GM23338 (cell line): Measurements from ENCODE around the gene ITGAL.

Experiments used
- CREB1 ChIP-seq: fragments of 250-450 bp; sonication (Bioruptor Pico); IDR thresholded peaks from 2 replicates; pipeline ENCODE4 v1.5.0; 2020; ENCODE audit warnings: low read depth, mild to moderate bottlenecking, moderate library complexity
- EZH2phosphoT487 ChIP-seq: fragments of 200-600 bp; sonication (generic); IDR thresholded peaks from one replicate; pipeline ENCODE4 v1.8.1; 2018; ENCODE audit warnings: antibody characterized with exemption; ENCODE audit not compliant: unreplicated experiment
- POLR2AphosphoS5 ChIP-seq: IDR thresholded peaks from 2 replicates; pipeline ENCODE4 v1.6.1; 2016; ENCODE audit warnings: antibody characterized with exemption, low read depth
- TF ChIP-seq, protein P1 (sequence below), 2 experiments: fragments of 200-600 bp in 1 of 2; sonication (generic) in 1 of 2; conservative IDR thresholded peaks; 2 replicates each; pipeline versions ENCODE4 v1.5.1 to v1.6.1; 2016 to 2017; ENCODE audit warnings: antibody characterized with exemption in 2 of 2, low read depth in 2 of 2, mild to moderate bottlenecking in 2 of 2, moderate library complexity in 1 of 2

DNA sequence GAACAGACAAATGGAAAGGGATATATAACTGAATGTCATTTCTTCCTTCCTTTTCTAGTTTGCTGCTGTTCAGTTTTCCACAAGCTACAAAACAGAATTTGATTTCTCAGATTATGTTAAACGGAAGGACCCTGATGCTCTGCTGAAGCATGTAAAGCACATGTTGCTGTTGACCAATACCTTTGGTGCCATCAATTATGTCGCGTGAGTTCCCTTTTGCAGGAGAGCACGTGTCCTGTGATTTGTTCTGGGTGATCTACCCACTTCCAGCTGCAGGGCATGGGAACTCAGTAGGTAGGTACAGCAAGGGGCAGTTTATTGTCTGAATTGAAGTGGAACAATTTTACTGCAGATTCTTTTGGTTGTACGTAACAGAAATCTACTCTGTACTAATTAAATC, 8.8 kb downstream of the ITGAL start:
- TF ChIP-seq, protein P1, sequence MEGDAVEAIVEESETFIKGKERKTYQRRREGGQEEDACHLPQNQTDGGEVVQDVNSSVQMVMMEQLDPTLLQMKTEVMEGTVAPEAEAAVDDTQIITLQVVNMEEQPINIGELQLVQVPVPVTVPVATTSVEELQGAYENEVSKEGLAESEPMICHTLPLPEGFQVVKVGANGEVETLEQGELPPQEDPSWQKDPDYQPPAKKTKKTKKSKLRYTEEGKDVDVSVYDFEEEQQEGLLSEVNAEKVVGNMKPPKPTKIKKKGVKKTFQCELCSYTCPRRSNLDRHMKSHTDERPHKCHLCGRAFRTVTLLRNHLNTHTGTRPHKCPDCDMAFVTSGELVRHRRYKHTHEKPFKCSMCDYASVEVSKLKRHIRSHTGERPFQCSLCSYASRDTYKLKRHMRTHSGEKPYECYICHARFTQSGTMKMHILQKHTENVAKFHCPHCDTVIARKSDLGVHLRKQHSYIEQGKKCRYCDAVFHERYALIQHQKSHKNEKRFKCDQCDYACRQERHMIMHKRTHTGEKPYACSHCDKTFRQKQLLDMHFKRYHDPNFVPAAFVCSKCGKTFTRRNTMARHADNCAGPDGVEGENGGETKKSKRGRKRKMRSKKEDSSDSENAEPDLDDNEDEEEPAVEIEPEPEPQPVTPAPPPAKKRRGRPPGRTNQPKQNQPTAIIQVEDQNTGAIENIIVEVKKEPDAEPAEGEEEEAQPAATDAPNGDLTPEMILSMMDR (conservative IDR thresholded peaks at IDR 0.05; ENCODE audit: low read depth in 2 of 2), result no peak
- TF ChIP-seq CREB1 (CRISPR knock-in tag) (no peak), EZH2phosphoT487 (no peak), POLR2AphosphoS5 (no peak)
